Skeletal muscle tissue (tissue), 4 donors: ENCODE results near the gene TTC38. TPM values are rescaled to one million over a fixed set of nuclear protein-coding genes. Genes with fewer than 3 reads are reported as not detected.
"Not testable (repeated sequence)": the region's sequence is repeated elsewhere in the genome, so short reads cannot be mapped to it uniquely, and the experiment has no call there.

Experiments
- H3K27ac ChIP-seq: one replicate; pipeline ENCODE4 v1.7.0; 2013; ENCODE audit warnings: mild to moderate bottlenecking, low read depth, low read length, inconsistent platforms
- H3K27me3 ChIP-seq, 3 donors: one replicate each; pipeline ENCODE4 v1.7.0; 2013; ENCODE audit warnings: low read length in 3 of 3; ENCODE audit not compliant: control insufficient read depth in 3 of 3, insufficient read depth in 3 of 3
- H3K36me3 ChIP-seq, 3 donors: one replicate each; pipeline ENCODE4 v1.7.0; 2013; ENCODE audit warnings: low read length in 3 of 3; ENCODE audit not compliant: control insufficient read depth in 3 of 3, insufficient read depth in 3 of 3
- H3K4me1 ChIP-seq, 3 donors: one replicate each; pipeline ENCODE4 v1.7.0; 2013; ENCODE audit warnings: low read length in 3 of 3, mild to moderate bottlenecking in 3 of 3; ENCODE audit not compliant: control insufficient read depth in 3 of 3, insufficient read depth in 3 of 3
- H3K4me3 ChIP-seq, 3 donors: one replicate each; pipeline ENCODE4 v1.7.0; 2013; ENCODE audit warnings: low read length in 3 of 3
- H3K9ac ChIP-seq, 3 donors: one replicate each; pipeline ENCODE4 v1.7.0; 2013; ENCODE audit warnings: low read length in 3 of 3, mild to moderate bottlenecking in 3 of 3, moderate library complexity in 2 of 3, low read depth in 1 of 3
- H3K9me3 ChIP-seq, 3 donors: one replicate each; pipeline ENCODE4 v1.7.0; 2013; ENCODE audit warnings: low read length in 3 of 3; ENCODE audit not compliant: control insufficient read depth in 3 of 3
- total RNA-seq: library from RNA; depleted of rRNA; stranded (reverse); fragments of >200 nt; gene quantifications from one replicate; pipeline ENCODE4 v1.2.3, GENCODE V29; 2014
- donor health status: Osteomylitis.

TTC38 gene
- total RNA-seq, 1 donor from 2014 or later = 18.3 TPM

DNA sequence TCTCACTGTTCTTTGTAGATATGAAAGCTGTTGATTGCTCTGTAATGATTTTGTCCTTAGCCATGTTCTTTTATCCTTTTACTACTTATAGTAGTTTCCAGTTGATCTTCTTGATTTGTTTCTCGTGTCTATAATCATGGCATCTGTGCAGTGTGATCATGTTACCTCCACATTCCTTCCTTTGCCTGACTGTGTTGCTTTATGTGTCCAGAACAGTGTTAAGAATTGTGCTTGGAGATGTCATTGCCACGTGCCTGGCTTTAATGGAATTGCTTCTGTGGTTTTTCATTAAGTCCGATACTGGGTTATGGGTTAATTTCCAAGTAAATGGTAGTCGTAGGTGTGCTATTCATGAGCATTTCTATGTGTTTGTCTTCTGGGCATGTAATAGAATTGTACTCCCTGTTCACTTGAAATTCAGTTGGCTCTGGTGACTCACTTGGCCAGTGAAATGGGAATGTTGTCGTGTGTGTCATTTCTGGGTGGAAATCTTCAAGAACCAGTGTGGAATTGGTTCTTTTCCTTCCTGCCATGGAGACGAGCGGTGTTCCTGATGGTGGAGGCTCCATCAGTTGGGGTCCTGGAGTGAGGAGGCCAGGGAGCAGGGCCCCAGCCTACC lies 35.6 kb downstream of the TTC38 start:
- H3K27ac ChIP-seq = no peak overlapping the region
- no peaks in the 10 kb centered on the region for H3K36me3 ChIP-seq
- no peak overlapping the region for H3K9ac ChIP-seq
- H3K27me3 ChIP-seq = no peaks in the 10 kb centered on the region
- H3K9me3 ChIP-seq = no peaks in the 10 kb centered on the region
- H3K4me1 ChIP-seq = no peaks in the 10 kb centered on the region
- no peak overlapping the region for H3K4me3 ChIP-seq

DNA sequence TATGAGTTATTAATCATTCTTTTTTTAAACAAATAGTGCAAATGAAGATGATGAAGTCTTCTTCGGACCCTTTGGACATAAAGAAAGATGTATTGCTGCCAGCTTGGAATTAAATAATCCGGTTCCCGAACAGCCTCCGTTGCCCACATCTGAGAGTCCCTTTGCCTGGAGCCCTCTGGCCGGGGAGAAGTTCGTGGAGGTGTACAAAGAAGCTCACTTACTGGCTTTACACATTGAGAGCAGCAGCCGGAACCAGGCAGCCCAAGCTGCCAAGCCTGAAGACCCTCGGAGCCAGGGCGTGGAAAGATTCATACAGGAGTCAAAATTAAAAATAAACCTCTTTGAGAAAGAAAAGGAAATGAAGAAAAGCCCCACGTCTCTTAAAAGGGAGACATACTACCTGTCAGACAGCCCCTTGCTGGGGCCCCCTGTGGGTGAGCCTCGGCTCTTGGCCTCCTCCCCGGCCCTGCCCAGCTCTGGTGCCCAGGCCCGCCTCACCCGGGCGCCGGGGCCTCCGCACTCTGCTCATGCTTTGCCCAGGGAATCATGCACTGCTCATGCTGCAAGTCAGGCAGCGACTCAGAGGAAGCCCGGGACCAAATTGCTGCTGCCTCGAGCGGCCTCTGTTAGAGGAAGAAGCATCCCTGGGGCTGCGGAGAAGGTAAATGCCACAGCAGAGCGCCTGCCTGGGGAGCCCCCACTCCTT lies 40.6 kb downstream of the TTC38 start:
- H3K27me3 ChIP-seq = no peaks in the 10 kb centered on the region
- no peaks in the 10 kb centered on the region for H3K9me3 ChIP-seq
- H3K36me3 ChIP-seq = no peaks in the 10 kb centered on the region
- no peak overlapping the region for H3K9ac ChIP-seq
- H3K4me1 ChIP-seq = peaks cover 0 to 4% (median 0%) of the 10 kb centered on the region in 3 donors
- H3K4me3 ChIP-seq = no peak overlapping the region
- H3K27ac ChIP-seq = no peak overlapping the region

DNA sequence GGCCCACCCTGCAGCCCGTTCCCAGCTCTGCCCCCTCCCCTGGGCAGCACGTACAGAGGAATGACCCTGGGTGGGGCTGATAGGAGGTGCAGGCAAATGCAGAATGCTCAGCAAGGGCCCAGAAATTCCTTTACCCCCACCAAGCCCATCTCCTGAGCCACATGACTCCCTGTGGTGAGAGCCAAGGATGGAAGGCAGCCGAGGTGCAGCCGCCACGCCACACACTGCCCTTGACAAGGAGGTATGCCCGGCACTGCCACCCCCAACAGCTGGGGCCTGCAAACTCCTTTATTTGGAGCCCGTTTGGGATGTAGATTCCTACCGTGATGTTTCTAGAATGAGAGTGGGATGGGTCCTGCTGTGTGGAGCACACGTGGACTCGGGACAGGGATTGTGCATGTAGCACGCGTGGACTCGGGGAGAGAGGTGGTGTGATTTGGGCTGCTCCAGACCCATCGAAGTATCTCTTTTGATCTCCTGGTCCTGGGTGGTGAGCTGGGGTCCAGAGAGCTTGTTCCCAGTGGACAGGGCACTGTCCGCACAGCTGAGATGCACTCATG lies 41.8 kb downstream of the TTC38 start:
- H3K27ac ChIP-seq = no peak overlapping the region
- no peaks in the 10 kb centered on the region for H3K9me3 ChIP-seq
- H3K9ac ChIP-seq = no peak overlapping the region
- no peak overlapping the region for H3K4me3 ChIP-seq
- H3K27me3 ChIP-seq = no peaks in the 10 kb centered on the region
- peaks cover 4 to 12% (median 10%) of the 10 kb centered on the region in 3 donors for H3K4me1 ChIP-seq
- no peaks in the 10 kb centered on the region for H3K36me3 ChIP-seq

DNA sequence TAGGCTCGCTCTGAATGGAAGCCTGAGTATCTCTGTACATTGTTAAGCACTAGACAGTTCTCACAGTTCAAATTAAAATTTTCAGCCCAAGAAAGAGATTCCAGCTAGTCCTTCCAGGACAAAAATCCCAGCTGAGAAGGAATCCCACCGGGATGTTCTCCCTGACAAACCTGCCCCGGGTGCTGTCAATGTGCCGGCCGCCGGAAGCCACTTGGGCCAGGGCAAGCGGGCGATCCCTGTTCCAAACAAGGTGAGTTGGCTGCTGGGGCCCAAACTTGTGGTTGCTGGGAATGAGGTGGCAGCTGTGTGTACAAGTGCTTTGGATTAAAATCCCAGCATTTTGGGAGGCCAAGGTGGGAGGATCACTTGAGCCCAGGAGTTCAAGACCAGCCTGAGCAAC lies 44.2 kb downstream of the TTC38 start:
- Histone ChIP-seq H3K9ac (no peak overlapping the region), H3K27me3 (no peaks in the 10 kb centered on the region), H3K9me3 (no peaks in the 10 kb centered on the region), H3K4me3 (no peak overlapping the region), H3K4me1 (peaks cover 4 to 12% (median 10%) of the 10 kb centered on the region in 3 donors), H3K27ac (no peak overlapping the region), H3K36me3 (no peaks in the 10 kb centered on the region)

DNA sequence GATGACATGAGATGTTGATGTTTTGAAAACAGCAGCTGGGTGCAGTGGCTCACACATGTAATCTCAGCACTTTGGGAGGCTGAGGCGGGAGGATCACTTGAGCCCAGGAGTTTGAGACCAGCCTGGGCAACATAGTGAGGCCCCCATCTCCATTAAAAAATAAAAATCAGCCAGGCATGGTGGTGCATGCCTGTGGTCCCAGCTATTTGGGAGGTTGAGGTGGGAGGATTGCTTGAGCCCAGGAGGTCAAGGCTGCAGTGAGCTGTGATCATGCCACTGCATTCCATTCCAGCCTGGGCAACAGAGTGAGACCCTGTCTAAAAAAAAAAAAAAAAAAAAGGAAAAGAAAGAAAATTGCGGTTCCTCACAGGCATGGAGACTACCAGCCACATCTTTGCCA lies 45.0 kb downstream of the TTC38 start:
- H3K27ac ChIP-seq, H3K9me3 ChIP-seq, H3K4me3 ChIP-seq, H3K36me3 ChIP-seq, H3K9ac ChIP-seq, H3K27me3 ChIP-seq: not testable (repeated sequence)
- H3K4me1 ChIP-seq = peaks cover 4 to 12% (median 10%) of the 10 kb centered on the region in 3 donors

DNA sequence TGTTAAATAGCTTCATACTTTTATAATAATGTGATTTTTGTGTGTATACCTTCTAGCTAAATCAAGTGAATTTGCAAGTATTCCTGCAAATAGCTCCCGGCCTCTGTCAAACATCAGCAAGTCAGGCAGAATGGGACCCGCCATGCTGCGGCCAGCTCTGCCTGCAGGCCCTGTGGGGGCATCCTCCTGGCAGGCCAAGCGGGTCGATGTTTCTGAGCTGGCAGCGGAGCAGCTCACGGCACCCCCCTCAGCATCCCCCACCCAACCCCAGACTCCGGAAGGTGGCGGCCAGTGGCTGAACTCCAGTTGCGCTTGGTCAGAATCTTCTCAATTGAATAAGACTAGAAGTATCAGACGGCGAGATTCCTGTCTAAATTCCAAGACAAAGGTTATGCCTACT lies 48.2 kb downstream of the TTC38 start:
- no peak overlapping the region for H3K27ac ChIP-seq
- no peaks in the 10 kb centered on the region for H3K9me3 ChIP-seq
- H3K27me3 ChIP-seq = no peaks in the 10 kb centered on the region
- no peak overlapping the region for H3K9ac ChIP-seq
- peaks cover 4 to 10% (median 7%) of the 10 kb centered on the region in 3 donors for H3K4me1 ChIP-seq
- no peaks in the 10 kb centered on the region for H3K36me3 ChIP-seq
- no peak overlapping the region for H3K4me3 ChIP-seq

DNA sequence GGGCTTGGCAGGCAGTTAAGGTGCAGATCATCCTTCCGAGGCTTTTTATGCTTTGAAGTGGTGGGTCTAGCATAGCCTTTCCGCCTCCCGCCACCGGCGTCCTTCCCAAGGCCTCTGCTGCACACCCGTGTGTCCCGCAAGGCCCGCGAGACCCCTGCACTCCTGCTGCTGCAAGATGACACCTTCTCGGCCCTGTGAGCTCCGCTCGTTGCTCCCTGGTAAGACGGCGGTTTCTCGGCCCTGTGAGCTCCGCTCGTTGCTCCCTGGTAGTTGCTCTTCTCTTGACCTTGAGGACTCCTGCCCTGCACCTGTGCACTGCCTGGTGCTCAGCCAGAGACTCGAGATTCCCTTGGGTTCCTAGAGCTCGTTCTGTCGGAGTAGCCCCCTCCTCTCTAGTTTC lies 49.8 kb downstream of the TTC38 start:
- Histone ChIP-seq H3K9ac (no peak overlapping the region), H3K27ac (no peak overlapping the region), H3K4me3 (no peak overlapping the region), H3K36me3 (no peaks in the 10 kb centered on the region), H3K4me1 (peaks cover 4 to 10% (median 7%) of the 10 kb centered on the region in 3 donors), H3K27me3 (no peaks in the 10 kb centered on the region), H3K9me3 (no peaks in the 10 kb centered on the region)

DNA sequence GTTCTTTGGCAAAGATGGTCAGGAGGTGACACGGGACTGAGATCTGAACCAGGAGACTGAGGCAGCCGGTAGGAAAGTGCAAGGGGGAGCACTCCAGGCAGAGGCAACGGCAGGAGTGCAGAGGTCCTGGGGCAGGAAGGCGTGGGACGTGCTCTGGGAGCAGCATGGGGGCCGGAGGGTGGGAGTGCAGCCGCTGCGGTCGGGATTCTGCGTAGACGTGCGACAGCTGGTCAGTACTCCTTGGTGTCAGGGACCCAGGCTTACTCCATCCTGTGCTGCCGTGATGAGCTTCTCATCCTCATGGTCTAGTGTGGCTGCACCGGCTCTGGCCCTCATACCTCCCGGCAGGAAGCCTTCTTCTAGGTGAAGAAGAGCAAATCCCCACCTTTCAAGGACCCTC lies 50.8 kb downstream of the TTC38 start:
- H3K27me3 ChIP-seq = no peaks in the 10 kb centered on the region
- no peaks in the 10 kb centered on the region for H3K9me3 ChIP-seq
- peaks cover 4 to 10% (median 7%) of the 10 kb centered on the region in 3 donors for H3K4me1 ChIP-seq
- H3K36me3 ChIP-seq = no peaks in the 10 kb centered on the region
- H3K4me3 ChIP-seq = no peak overlapping the region
- no peak overlapping the region for H3K9ac ChIP-seq
- H3K27ac ChIP-seq = no peak overlapping the region

DNA sequence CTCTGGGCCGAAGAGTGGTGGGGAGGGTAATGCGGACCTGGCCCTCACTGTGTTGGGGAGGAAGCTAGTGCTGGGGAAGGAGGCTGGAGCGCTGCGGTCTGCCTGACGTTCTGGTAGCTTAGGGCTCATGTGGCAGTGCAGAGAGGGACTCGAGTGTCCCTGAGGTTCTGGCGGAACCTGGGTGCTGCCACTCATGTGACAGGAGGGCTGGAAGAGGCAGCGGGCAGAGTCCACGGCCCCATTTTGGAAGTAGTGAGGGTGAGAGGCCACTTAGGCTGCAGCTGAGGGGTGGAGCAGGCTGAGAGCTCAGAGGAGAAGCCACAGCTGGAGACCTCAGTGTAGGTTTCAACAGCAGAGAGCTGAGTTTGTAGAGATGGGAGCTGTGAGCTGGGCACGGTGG lies 51.5 kb downstream of the TTC38 start:
- Histone ChIP-seq H3K27ac (no peak overlapping the region), H3K4me3 (no peak overlapping the region), H3K36me3 (no peaks in the 10 kb centered on the region), H3K27me3 (no peaks in the 10 kb centered on the region), H3K9me3 (no peaks in the 10 kb centered on the region), H3K4me1 (peaks cover 0 to 3% (median under 1%) of the 10 kb centered on the region in 3 donors), H3K9ac (no peak overlapping the region)

DNA sequence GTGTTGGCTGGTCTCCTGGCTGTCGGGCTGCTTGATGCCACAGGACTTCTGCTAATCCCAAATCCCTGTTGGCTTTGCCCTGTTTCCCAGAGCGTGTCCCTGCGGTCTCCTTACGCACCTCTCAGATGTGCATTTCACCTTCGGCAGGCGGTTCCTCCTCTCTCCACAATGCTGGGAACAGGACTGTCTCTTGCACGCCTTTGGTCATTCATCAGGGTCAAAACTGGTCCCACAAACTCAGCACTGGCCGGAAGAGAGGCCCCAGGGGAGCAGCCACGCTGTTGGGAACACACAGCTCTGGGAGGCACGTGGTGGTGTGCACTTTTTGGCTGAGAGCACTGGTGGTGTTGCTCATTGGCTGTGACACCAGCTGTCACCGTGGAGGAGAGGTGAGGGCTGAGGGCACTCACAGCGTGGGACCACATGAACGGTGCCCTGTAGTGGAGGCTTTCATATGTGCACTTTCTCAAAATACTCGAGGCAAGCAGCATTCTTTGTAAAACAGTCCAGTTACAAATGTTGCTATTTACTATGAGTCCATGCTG lies 52.4 kb downstream of the TTC38 start:
- no peaks in the 10 kb centered on the region for H3K36me3 ChIP-seq
- no peaks in the 10 kb centered on the region for H3K9me3 ChIP-seq

More for the DNA sequence above, 52.4 kb downstream of the TTC38 start:
- Histone ChIP-seq H3K27me3 (no peaks in the 10 kb centered on the region), H3K9ac (no peak overlapping the region), H3K4me3 (no peak overlapping the region), H3K4me1 (no peaks in the 10 kb centered on the region), H3K27ac (no peak overlapping the region)
